HS-27A (cell line): ENCODE results near the gene SIGLEC15.
"Not testable (repeated sequence)": the region's sequence is repeated elsewhere in the genome, so short reads cannot be mapped to it uniquely, and the experiment has no call there.

Source experiments
- DNase-seq: peaks from one replicate; pipeline ENCODE4 v3.0.0-alpha.2; 2012; ENCODE audit warnings: low read depth, missing footprints

The SIGLEC15 gene

DNA sequence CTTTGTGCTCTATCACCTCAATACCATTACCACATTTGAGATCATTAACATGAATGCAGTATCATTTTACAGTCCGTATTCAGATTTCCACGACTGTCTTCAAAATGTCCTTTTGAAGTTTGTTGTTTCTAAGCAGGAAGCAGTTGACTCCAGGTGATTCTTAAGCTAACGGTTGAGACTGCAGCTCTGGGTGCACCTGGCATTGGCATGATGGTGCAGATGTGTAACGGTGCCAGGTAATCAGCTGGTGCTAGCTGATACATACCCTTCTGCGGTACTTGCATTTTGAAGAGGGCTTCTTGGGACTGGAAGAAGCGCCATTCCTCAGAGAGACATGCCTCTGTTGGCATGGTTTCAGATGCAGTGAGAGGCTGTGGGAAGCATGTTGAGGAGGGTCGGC lies 19.5 kb downstream of the SIGLEC15 start:
- no peak for DNase-seq

DNA sequence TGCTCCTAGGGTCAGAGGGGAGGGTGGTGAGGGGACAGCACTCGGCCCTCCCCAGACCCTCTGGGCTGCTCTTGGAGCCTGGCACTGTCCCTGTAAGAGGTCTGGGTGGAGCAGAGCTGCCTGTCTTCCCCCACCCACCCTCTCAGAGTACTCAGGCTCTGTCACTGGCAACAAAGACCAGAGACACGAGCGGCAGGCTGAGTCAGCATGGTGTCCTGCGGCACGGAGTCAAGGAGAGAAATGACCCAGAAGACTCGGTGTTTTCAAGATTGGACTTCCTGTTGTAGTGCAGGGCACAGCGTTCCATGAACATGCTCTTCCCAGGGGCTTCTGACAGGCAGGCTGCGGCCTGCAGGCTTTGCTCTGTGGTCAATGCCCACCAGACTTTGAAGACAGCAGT lies 19.9 kb downstream of the SIGLEC15 start:
- no peak for DNase-seq

- DNase-seq = no peak
Observed at GRCh38 chr18:45847119-45847518, 21.6 kb downstream of the SIGLEC15 start.

GRCh38 chr18:45848643-45849042 lies 23.2 kb downstream of the SIGLEC15 start:
- not testable (repeated sequence) for DNase-seq

GRCh38 chr18:45849529-45849928 lies 24.1 kb downstream of the SIGLEC15 start:
- DNase-seq = no peak

GRCh38 chr18:45850021-45850420 lies 24.5 kb downstream of the SIGLEC15 start:
- no peak for DNase-seq

GRCh38 chr18:45851161-45851925 lies 25.9 kb downstream of the SIGLEC15 start:
- DNase-seq = no peak

DNA sequence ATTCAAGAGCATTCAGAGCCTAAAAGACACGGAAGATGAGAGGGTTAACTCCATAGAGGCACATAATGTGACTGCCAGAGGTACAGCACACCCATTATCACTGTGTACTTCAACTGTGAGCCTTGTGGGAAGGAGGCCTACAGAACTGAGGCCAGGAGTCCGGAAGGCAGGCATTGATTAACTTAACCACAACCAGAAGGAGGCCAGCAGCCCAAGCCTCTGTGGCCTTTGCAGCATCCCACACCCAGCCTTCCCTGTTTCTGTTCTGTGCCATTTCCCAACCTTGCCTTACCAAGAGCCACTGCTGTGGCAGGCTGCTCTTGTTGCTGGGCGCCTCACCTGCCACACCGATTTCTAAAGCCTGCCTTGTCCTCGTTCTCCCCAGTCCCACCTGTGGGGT lies 27.2 kb downstream of the SIGLEC15 start:
- no peak for DNase-seq

DNA sequence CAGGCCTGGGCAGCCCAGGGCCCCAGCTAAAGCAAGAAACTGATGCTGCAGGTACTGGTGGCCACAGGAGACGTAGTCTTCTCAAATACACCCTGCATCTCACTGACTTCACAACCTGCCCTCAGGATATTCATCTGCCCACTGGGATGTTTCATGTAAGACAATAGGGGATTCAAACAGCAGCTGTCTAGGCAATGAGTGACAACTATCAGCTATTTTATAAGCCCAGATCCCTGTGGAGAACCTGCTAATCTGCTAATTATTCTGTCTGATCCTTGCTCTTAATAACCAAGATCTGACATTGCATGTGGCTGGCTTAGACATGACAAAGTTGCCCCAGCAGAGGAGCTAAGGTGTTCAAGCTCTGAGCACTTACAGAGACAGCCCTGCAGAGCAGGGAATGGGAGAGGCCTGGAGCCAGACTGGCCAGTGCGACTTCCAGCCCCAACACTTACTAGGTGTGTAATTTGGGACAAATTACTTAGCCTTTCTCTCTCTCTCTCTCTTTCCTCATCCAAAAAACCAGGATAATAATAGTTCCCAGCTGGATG lies 28.6 kb downstream of the SIGLEC15 start:
- no peak for DNase-seq

DNA sequence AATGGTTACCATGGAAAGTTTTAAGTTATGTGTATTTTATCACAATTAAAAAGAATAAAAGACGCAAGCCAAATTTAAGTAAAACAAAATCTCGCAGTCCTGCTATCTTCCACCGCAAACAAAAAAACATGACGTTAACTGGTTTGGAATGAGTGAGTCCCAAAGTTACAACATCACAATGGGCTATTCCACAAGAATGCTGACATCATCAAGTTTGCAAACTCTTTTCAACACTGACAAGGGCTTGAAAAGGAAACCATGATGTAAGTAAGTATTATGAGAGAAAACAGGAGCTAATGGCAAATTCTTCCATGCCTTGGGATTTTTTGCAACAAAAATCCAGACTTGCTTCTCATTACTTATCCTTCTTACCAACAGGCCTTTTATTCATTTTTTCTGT lies 31.1 kb downstream of the SIGLEC15 start:
- DNase-seq = no peak

DNA sequence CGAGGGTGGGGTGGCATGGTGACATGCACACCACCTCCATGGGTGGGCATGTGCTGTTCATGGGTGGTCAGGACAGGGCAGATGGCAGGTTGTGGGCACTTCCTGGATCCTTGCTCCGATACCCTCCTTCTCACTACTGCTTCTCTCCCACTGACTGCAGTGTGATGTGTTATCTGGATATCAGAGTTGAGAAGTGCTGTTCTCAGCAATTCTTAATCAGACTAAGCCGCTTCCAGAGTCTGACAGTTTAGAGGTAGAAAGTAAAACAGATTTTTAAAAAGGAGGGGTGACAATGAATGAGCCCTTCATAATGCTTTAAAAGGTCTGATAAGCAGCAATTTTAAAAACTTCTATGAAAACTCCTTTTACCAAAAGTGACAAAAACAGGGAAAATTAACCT lies 33.9 kb downstream of the SIGLEC15 start:
- DNase-seq = no peak

DNA sequence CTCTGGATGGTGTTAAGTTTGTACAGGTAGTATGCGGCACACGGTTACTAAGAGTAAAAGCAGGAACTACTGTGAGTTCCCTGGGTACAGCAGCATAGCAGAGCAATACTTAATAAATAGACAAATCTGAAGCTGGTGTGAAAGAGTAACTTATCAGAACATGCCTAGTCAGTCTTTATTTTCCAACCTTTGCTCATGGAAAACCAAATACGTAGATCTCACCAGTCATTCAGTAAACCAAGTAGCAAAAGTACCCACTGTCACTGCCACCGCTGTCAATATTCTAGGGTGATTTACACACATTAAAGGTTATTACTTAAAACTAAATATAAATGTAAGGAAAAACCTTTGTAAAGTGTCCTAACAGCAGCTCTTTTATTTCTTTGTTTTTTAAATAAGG lies 35.0 kb downstream of the SIGLEC15 start:
- DNase-seq = no peak

- no peak for DNase-seq
Observed at GRCh38 chr18:45860971-45861370, 35.5 kb downstream of the SIGLEC15 start.

DNA sequence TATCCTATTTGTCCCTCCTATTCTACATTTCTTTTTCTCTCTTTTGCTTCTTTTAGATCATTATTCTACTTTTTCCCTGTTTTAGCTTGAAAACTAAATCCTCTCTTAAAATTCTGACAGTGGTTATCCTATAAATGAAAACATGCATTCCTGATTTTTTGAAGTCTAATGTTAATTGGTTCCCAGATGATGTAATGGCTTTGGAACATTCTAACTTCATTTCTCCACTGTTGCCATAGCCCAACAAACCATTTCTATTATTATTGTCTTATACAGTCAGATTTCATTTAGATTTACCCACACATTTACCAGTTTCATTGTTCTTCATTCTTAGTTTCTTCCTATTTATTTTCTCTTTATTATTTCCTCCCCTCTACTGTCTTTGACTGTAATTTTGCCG lies 36.5 kb downstream of the SIGLEC15 start:
- DNase-seq = no peak

DNA sequence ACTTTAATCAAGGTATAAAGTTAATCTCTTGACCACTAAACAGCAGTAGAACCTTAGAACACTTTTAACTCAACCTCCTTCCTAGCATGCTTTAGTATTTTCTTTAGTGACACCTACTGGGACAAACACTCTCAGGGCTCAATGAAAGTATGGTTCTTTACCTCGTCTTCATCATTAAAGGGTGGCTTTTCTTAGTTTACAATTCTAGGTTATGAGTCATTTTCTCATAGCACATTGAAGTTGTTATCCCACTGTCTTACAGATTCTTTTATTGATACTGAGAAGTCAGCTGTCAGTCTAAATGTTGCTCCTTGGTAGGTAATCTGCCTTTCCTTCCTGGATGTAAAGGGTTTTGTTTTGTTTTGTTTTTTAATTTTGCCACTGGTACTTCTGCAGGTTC lies 38.0 kb downstream of the SIGLEC15 start:
- no peak for DNase-seq

- no peak for DNase-seq
Observed at GRCh38 chr18:45864081-45864480, 38.6 kb downstream of the SIGLEC15 start.

DNA sequence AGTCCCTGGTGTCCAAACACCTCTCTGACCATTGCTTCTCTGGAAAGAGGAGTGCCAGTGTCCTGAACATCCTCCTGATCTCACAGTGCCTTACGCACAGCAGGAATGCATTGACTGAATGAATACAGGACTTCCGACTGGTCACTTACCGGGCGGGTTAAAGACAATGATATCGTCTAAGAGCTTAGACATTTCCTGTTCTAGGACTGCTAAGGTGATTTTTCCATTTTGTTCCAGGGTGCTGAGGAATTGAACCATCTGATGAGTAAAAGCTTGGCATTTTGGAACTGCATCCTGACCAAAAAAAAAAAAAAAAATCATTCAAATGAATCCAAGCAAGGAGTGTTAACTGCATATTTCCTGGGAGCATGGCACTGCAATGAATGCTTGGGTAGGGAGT lies 40.0 kb downstream of the SIGLEC15 start:
- DNase-seq = no peak

DNA sequence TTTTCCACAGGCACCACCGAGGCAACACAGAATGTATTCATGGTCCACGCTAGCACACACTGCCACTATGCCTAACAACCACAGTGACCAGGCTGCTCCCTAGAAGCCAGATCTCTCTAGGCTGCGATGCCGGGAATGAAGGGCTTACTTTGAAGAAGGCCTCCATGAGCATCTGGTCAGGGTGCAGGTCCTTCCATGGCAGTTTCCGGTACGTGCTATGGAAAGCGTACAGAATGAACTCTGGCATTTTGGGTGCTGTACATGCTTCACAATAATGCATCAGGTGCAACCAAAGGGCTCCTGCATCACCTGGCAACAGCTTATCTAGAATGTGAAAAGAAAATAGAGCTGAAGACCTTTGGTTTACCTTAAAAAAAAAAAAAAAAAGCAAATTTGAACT lies 44.9 kb downstream of the SIGLEC15 start:
- no peak for DNase-seq

DNA sequence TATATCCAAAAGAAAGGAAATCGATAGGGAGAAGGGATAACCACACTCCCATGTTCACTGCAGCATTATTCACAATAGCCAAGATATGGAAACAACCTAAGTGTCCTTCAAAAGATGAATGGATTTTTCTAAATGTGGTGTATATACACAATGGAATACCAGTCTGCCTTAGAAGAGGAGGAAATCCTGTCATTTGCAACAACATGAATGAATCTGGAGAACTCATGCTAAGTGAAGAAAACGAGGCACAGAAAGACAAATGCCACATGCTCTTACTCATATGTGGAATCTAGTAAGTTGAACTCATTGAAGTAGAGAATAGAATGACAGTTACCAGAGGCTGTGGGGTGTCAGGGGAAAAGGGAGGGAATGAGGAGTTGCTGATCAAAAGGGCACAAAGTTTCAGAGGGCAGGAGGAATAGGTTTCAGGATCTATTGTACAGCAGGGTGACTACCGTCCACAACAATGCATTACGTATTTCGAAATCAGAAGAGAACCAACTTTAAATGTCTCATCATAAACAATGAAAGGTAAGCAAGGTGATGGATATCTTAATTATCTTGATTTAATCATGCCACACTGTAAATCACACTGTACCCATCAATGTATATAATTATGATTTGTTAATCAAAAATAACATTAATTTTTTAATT lies 46.1 kb downstream of the SIGLEC15 start:
- DNase-seq = no peak

- no peak for DNase-seq
Observed at GRCh38 chr18:45874491-45875184, 49.2 kb downstream of the SIGLEC15 start.

GRCh38 chr18:45876161-45876560 lies 50.7 kb downstream of the SIGLEC15 start:
- DNase-seq = no peak

- no peak for DNase-seq
Observed at GRCh38 chr18:45877403-45877802, 51.9 kb downstream of the SIGLEC15 start.
